ENCODE data around the gene PARL.

- TF ChIP-seq CTCF (IDR thresholded peaks at IDR 0.05) (no peak), EZH2 (IDR thresholded peaks at IDR 0.05; ENCODE audit: borderline replicate concordance, insufficient read depth, low read depth, low read length, poor library complexity, severe bottlenecking) (no peak)
Measured at GRCh38 chr3:183807881-183808280, 76.8 kb downstream of the PARL start.
